Lower leg skin (tissue), 4 donors: ENCODE data around the gene NIF3L1. TPM values are rescaled to one million over a fixed set of nuclear protein-coding genes. Genes with fewer than 3 reads are reported as not detected.

Experiments used
- DNase-seq, 2 donors: peaks; one replicate each; pipeline ENCODE4 v3.0.0-alpha.2; 2019; ENCODE audit warnings: low spot score in 2 of 2
- H3K4me3 ChIP-seq: fragments of 200-600 bp; sonication (generic); 2 replicates; pipeline ENCODE4 v1.5.1; 2017; ENCODE audit warnings: mild to moderate bottlenecking, low read depth; ENCODE audit not compliant: poor library complexity, severe bottlenecking
- CTCF ChIP-seq, 3 donors: fragments of 450-650 bp; IDR thresholded peaks; one replicate each; pipeline ENCODE4 v1.5.1; 2016; ENCODE audit warnings: antibody characterized with exemption in 3 of 3, mild to moderate bottlenecking in 3 of 3, moderate library complexity in 2 of 3
- POLR2A ChIP-seq, 2 donors: fragments of 450-650 bp; IDR thresholded peaks; one replicate each; pipeline ENCODE4 v1.6.1; 2016 to 2017; ENCODE audit warnings: antibody characterized with exemption in 2 of 2, mild to moderate bottlenecking in 1 of 2, moderate library complexity in 1 of 2
- WGBS, 2 donors: methylation state at CpG; one replicate each; pipeline ENCODE4 v1.1.5; 2018; 5-methylcytosine and 5-hydroxymethylcytosine counted together
- intact Hi-C: fragments of 100-400 bp; cut with DNase I; formaldehyde crosslinking; loops from one replicate; pipeline ENCODE4 v1.15.0; 2023; ENCODE audit warnings: low total_unique reads
- total RNA-seq, 4 donors: library from RNA; depleted of rRNA; stranded (reverse); fragments of >200 nt; gene quantifications; one replicate each; pipeline ENCODE4 v1.1.0, GENCODE V29; 2016

Gene NIF3L1
- 10 to 100 TPM; 19.1 to 41.2 (median 25.2) TPM for total RNA-seq

GRCh38 chr2:200888704-200889625 lies at the start of gene NIF3L1, which contains the start of gene PPIL3:
TSS of gene NIF3L1 (plus strand) at chr2:200889371. CDS start at chr2:200891944, 2,573 bp downstream.
TSS of gene PPIL3 (minus strand) at chr2:200889077. CDS start at chr2:200887615, 1,462 bp downstream.
- intact Hi-C loops = no loop called here
- peak within 1 kb of the TSS; percentile 72 for H3K4me3 ChIP-seq
- TF ChIP-seq POLR2A (IDR thresholded peaks at IDR 0.05) = no peak
- TF ChIP-seq CTCF (IDR thresholded peaks at IDR 0.05) = no peak
- WGBS, 2 donors = 1% methylated on average over 50 of the region's 50 CpGs
- DNase-seq = peak; percentile 95 to 99

GRCh38 chr2:200839513-200839912 lies 49.7 kb upstream of the NIF3L1 start:
- no peak for TF ChIP-seq CTCF (IDR thresholded peaks at IDR 0.05)
- no peak for TF ChIP-seq POLR2A (IDR thresholded peaks at IDR 0.05)
- WGBS, 2 donors = 53 to 58% methylated on average over 3 of the region's 3 CpGs
- no peak overlapping the region for H3K4me3 ChIP-seq
- intact Hi-C loops = no loop called here
- DNase-seq = no peak

GRCh38 chr2:200843993-200844948 lies 44.9 kb upstream of the NIF3L1 start:
- WGBS, 2 donors = 93 to 94% methylated on average over 22 to 23 of the region's 24 CpGs
- TF ChIP-seq CTCF (IDR thresholded peaks at IDR 0.05) (peak in 1 of 3 donors; percentile 17), POLR2A (IDR thresholded peaks at IDR 0.05) (no peak)
- intact Hi-C loops = no loop called here
- DNase-seq = no peak
- no peak overlapping the region for H3K4me3 ChIP-seq

GRCh38 chr2:200845194-200845593 lies 44.0 kb upstream of the NIF3L1 start:
- no peak overlapping the region for H3K4me3 ChIP-seq
- TF ChIP-seq POLR2A (IDR thresholded peaks at IDR 0.05) (no peak), CTCF (IDR thresholded peaks at IDR 0.05) (no peak)
- DNase-seq = no peak
- WGBS, 2 donors = 89 to 91% methylated on average over 5 of the region's 5 CpGs
- intact Hi-C loops = no loop called here

GRCh38 chr2:200845669-200846325 lies 43.4 kb upstream of the NIF3L1 start:
- no peak for DNase-seq
- no peak for TF ChIP-seq POLR2A (IDR thresholded peaks at IDR 0.05)
- 68 to 76% methylated on average over 10 of the region's 10 CpGs for WGBS, 2 donors
- H3K4me3 ChIP-seq = no peak overlapping the region
- intact Hi-C loops = no loop called here
